Activated effector memory CD4-positive, alpha-beta T cell treated with Interleukin-2 at 50 U/mL for 16 hours (primary cell): ENCODE data around the gene SELENOK.
A peak's percentile ranks its signal among the peaks of the same experiment; 100 is the strongest.
"Not testable (repeated sequence)": the region's sequence is repeated elsewhere in the genome, so short reads cannot be mapped to it uniquely, and the experiment has no call there.

ENCODE experiments used
- DNase-seq: peaks from one replicate; pipeline ENCODE4 v3.0.0-alpha.2; 2020

The SELENOK gene

DNA sequence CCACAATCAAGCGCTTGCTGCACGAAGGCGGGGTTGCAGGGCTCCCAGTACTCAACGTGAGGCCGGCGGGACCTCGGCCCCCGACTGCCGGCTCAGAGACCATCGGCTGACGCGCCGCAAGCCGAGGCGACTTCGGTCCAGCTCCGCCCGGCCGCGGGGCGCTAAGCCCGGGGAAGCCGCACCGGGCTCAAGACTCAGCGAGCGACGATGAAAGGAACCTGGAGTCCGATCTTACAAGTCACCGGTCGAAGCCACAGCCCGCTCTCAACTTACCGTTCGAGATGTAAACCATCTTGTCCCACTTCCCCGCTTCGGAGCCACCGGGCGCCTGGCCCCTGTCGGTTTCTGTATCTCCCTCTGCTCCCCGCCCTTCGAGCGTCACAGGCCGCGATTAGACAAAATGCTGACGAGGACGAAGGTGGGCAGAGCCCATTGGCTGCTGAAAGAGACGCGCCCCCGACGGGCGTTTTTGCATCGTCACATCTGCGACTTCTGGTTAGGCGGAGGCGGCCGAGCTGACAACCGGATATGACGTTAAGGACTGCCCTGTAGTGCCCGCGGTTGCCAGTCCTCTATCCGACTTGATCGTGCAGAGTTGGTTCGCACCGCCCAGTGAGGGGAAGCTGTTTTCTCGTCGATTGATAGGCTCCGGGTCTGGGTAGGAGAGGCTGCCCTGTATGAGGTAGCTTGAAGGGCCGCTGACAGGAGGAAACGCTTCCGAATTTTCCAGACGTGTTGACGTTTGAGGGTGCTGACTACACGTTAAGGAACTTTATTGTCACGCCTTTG is at the start of gene SELENOK:
Gene SELENOK, minus strand, starts transcription at position 363 of the 789 bp plus-strand sequence.
- DNase-seq: peak; percentile 95

DNA sequence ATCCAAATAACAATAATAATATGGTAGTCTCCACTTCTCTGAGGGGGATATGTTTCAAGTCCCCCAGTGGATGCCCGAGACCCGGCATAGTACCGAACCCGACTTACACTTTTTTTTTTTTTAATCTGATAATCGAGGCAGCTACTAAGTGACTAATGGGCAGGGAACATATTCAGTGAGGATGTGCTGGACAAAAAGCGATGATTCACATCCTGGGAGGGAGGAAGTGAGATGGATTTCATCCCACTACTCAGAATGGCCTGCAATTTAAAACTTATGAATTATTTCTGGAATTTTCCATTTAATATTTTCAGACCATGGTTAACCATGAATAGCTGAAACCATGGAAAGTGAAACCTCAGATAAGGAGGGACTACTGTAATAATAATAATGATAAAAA is 49.5 kb upstream of the SELENOK start:
- no peak for DNase-seq

DNA sequence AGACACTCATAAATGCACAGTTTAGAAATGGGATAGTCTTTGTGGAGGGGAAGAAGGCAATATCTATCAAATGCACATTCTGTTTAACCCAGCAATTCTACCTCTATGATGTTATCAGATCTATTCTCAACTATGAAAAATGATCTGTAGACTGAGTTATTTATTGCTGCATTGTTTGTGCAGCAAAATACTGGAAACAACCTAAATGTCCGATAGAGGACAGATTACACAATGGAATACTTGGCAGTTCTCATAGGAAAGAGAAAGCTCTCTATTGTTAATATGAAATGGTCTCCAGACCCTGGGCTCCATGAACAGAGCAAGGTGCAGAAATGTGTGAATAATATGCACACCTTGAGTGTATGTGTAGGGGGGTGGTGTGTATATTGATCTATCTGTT is 49.0 kb upstream of the SELENOK start:
- DNase-seq: no peak

DNA sequence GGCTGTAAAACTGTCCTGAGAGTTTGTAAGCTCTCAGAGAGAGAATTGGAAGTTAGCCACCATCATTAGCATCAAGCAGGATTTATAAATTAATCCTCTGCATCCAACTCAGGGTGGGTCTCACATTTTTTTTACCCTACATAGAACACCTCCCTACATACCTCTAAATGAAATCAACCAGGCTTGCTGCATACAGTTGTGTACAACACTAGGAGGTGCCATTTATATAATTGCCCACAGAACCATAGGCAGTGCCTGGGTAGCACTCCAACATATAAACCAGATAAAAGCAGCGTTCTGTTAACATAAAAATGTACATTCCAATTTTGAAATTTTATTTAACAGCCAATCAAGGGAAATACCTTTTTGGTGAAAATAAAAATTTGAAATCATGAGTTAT is 48.2 kb upstream of the SELENOK start:
- DNase-seq: no peak

DNA sequence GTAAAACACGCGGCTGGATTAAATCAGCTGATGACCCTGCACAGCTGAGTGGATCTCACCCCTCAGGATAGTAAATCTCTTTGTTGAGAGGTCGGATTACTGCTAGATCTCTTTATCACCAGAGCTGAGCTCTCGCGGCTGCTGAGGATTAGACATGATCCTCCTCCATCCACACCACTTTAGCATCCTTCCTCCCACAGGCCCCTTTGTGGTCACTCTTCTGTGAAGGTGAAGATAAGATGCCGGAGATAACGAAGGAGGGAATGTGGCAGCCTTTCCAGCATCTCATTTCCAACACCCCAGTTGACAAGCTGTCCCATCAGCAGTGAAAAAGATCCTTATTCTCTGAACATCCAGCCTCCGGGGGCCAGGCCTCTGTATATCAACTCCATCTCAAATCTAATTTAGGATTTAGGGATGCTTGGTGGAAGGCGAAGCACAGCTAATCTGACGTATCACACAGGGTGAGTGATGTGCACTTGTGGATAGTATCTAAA is 47.5 kb upstream of the SELENOK start:
- no peak for DNase-seq

DNA sequence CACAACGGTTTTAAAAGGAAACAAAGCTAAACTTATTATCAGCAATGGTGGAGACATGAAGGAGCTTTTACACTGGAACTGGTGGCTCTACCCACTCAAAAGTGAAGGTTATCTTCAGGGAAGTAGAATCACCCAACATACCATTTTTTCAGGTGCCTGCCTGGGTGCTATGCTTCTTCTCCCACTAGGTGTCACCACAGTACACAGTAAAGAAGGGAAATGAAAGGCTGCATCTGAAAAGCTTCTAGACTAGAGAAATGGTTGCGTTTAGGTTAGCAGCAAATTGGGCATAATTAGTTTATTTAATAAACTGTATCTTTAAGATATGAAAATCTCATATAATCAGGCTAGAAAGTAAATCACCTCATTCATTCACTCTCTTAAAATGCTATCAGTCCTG is 47.0 kb upstream of the SELENOK start:
- no peak for DNase-seq

DNA sequence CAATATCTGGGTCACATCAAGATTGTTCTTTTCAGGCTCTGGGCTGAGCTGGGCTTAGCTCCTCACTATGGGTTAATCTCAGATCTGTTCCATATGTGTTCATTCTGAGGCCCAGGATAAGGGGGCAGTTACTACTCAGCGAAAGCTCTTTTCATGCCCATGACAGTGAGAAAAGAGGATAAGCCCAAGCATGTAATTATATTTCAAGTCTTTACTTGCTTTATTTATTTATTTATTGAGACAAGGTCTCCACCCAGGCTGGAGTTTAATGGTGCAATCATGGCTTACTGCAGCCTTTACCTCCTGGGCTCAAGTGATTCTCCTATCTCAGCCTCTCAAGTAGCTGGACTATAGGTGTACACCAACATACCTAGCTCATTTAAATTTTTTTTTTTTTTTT is 44.7 kb upstream of the SELENOK start:
- DNase-seq: no peak

DNA sequence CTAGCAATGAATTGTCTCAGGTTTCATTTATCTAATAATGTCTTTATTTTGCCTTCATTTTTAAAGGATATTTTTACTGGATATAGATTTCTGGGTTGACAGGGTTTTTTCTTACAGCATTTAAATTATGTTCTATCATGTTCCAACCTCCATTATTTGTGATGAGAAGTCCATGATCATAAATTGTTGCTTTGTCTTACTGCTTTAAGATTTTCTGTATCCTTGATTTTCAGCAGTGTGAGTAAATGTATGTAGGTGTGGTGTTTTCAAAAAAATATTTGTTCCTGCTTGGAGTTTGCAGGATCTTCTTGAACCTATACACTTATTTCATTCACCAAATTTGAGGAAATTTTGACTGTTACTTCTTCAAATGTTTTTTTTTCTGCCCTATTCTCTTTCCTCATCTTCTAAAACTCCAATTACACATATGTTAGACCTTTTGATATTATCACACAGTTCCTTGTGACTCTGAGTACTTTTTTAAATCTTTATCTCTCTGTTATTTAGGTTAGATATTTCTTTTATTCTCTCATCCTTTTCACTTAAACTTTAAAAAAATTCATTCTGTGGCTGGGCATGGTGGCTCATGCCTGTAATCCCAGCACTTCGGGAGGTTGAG is 43.7 kb upstream of the SELENOK start:
- DNase-seq: no peak

DNA sequence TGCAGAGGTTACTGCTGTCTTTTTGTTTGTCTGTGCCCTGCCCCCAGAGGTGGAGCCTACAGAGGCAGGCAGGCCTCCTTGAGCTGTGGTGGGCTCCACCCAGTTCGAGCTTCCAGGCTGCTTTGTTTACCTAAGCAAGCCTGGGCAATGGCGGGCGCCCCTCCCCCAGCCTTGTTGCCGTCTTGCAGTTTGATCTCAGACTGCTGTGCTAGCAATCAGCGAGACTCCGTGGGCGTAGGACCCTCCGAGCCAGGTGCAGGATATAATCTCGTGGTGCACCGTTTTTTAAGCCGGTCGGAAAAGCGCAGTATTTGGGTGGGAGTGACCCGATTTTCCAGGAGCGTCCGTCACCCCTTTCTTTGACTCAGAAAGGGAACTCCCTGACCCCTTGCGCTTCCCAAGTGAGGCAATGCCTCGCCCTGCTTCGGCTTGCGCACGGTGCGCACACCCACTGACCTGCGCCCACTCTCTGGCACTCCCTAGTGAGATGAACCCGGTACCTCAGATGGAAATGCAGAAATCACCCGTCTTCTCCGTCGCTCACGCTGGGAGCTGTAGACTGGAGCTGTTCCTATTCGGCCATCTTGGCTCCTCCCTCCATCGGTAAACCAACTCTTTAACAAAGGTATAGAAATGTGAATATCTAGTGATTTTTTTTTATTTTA is 35.7 kb upstream of the SELENOK start:
- DNase-seq: not testable (repeated sequence)

DNA sequence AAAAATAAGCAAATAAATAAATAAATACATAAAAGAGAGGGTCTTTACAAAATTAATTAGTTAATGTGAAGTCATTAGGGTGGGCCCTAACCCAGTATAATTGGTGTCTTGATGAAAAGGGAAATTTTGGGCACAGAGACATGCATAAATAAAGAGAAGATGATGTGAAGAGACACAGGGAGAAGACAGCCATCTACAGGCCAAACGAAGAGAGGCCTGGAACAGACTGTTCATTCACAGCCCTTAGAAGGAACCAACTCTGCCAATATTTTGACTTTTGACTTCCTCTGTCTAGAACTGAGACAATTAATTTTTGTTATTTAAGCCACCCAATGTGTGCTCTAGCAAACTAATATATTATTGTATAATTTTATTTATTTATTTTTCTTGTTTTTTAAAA is 29.6 kb upstream of the SELENOK start:
- DNase-seq: no peak

DNA sequence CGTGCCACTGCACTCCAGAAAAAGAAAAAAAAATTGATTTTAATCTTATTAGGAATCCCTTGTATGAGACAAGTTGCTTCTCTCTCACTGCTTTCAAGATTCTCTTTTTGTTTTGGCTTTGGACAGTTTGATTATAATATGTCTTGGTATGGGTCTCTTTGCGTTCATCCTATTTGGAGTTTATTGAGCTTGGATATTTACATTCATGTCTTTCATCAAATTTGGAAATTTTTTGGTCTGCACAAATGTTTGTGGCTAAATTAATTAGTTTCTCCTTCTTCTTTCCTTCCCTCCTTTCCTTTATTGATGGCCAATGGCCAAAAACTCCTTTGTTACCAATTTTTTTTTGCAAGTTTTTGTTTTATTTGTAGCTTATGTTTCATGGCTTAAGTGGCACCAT is 28.1 kb upstream of the SELENOK start:
- no peak for DNase-seq

DNA sequence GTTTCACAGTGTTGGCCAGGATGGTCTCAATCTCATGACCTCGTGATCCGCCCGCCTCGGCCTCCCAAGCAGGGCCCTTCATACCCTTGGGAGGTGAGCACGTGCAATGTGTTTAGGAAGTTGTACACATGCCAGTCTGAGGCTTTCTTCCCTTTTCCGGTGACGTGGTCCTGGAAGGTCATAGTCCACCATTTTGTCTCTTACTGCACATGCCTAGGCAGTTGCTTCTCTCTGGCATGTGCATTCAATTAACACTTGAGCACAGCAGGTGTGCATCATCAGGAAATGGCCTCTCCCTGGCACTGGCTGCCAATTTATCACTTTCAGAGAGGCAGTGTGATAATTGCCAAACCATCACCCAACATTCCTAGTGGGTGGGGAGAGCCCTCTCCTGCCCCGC is 21.7 kb upstream of the SELENOK start:
- DNase-seq: no peak

DNA sequence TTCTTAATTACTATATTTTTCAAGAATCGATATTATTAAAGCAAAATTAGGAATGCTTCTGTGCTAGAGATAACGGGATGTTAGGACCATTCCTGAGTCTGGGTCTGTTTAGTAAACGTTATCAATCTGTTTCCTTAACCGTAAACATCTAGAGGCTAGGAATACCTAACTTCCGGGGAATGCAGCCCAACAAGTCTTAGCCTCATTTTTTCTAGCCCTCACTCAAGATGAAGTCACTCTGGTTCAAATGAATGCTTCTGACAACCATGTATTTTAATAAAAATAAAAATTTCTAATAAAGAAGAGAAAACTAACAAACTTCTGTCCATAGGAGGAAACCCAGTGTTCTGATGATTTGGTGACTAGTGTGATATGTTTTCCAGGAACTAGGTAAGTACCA is 11.1 kb upstream of the SELENOK start:
- DNase-seq: no peak

DNA sequence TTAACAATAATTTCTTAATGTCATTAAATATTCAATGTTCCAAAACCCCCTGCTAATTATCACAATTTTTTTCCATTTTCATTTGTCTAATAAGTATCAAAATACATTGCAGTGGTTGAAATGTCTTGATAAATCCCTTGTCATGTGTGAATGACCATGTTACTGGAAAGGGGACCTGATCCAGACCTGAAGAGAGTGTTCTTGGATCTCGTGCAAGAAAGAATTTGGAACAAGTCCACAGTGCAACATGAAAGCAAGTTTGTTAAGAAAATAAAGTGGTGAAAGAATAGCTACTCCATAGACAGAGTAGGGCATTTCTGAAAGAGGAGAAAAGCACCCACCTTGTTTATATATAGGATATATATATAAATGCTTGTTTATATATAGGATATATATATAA is 10.4 kb upstream of the SELENOK start:
- no peak for DNase-seq

DNA sequence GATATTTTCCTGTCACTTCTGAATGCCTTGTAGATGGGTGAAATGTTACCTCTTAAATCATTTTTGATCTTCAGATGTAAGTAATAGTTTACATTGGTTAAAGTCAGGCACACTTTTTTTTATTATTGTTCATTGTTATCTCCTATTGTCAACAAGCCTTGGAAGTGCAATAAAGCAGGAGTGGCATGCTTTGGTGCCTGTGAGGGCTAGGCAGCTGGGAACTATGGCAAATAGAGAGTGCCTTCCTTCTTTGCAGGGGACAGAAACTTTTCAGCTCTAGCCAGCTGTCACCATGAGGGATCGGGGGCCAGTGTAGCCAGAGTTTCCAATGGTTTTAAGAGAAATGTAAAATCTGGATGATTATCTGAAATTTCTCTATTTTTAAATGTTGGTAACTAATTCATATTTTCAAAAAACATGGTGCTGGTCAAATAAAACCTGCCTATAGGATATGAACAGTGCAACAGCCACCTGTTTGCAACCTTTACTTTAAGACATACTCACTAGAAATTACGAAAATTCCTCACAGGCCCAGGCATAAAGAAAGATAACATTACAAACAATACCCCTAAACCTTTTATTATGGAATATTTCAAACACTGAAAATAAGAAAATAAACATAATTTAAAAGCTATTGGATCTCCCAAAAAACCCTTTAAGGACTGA is 9.1 kb upstream of the SELENOK start:
- no peak for DNase-seq

DNA sequence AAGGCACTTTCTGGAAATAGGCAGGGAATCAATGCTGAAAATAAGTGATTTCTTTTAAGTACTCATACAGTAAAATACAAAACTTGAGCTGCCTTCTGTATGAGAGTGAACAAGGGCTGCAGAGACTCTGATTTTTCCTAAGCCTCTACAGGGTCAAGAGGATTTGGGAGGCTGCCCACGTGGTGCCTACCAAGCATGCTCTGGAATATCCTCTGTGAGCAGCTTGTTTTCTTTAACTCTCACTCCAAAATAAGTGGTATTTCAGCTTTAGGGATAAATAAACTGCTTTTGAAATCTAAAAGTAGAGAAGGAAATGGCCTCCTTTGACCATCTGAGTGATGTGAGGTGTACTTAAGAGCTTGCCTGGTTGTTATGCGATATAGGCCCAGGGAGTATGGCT is 8.1 kb upstream of the SELENOK start:
- no peak for DNase-seq

DNA sequence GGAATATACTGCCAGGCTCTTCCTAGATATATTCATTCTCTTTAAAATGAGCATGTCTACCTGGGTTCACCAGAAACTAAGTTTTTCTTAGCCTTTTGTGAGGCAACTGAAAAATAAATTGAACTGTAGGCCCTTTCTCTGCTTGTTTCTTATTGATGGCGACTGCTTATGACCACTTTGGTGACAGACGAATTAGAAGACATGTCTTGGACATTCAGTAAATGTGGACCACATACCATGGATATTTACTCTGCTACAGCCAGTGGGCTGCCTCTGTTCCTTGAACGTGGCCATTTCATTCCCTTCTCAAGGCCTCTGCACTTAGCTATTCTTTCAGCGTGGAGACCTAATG is 603 bp upstream of the SELENOK start:
- no peak for DNase-seq

DNA sequence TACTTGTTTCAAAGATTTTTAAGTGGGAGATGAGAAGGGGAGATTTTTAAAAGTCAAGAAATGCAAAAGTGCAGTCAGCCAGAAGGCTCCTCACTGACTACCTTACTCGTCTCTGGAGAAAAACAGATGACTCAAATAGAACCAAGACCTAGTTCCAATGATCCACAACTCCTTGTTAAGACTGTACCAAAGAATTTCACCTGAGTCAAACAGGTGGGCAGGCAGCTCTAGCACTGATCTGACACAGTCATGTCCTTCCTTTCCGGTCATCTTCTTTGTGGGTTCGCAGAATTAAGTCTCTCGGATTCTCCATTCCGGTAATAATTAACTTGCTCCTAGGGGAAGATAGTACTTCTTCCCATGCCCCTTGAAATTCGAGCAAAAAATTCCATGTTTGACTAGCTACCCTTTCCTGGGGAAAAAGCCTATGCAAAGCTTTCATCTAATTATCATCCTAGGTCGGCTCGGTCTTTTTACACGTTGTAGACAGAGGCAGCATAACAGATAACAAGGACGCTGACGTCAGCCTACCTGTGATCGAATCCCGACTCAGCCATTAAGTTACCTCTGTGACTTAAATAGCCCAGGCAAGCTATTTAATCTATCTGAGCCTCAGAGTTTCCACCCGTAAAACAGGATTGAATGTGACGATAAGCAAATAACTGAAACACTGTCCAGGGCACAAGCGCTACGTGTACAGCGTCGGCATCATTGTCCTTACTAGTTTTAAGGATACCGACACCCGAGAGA is 758 bp downstream of the SELENOK start:
- DNase-seq: no peak

DNA sequence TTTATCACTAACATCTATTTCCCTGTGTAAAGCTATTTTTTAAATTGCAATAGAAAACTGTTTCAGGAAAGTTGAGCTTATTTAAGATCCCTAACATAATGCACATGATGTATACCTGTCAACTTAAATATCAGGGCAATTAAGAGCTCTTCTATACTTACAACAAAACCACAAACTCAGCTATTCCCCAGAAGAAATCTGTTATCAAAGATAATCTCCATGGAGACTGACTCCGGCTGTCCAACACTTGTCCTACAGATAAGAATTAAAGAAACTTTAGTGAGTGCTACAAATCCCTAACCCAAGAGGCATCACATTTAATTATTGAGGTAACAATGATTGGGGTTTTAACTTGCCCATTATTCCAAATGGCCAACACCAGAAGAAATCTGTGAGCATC is 3.4 kb downstream of the SELENOK start:
- DNase-seq: no peak

DNA sequence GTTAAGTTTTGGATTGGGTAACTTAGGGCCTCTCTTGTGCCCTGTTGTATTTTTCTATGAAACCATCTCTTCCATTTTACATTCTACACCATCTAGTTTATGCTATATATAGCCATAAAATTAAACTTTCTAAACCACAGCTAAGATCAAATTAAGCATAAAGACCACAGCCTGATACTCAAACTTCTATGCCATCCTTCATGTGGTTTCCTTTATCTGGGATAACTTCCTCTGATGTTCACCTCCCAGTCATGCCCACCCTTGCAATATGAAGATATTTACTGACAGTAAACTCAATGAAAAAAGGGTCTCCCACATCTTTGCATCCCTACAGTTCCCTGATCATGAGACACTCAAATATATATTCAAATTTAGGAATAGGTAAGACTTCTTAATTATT is 4.2 kb downstream of the SELENOK start:
- no peak for DNase-seq

DNA sequence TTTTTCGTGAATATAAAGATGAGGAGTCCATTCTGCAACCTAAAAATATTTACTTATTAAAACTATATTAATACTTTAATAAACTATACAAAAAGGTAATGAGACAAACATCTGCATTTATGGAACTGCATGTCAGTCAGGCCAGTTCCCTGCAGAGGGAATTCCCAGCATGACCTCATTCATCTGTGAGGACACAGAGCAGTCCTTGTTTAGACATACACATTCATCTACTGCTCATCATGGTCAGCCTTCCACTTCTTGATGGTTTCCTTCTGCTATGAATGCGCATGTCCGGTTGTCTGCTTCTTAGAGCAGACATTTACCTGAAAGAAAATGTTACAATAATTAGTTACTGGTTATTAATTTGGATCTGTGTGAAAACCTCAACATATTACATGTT is 6.4 kb downstream of the SELENOK start:
- no peak for DNase-seq

DNA sequence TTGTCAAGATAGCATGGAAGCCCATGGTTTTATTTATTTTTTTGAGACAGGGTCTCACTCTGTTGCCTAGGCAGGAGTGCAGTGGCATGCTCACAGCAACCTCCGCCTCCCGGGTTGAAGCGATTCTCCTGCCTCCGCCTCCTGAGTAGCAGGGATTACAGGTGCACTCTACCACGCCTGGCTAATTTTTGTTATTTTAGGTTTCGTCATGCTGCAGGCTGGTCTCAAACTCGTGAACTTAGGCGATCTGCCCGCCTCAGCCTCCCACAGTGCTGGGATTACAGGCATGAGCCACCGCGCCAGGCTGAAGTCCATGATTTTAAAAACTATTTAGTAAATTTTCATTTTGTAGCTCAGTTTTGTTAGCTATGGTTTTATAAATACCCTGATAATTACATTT is 7.0 kb downstream of the SELENOK start:
- no peak for DNase-seq

DNA sequence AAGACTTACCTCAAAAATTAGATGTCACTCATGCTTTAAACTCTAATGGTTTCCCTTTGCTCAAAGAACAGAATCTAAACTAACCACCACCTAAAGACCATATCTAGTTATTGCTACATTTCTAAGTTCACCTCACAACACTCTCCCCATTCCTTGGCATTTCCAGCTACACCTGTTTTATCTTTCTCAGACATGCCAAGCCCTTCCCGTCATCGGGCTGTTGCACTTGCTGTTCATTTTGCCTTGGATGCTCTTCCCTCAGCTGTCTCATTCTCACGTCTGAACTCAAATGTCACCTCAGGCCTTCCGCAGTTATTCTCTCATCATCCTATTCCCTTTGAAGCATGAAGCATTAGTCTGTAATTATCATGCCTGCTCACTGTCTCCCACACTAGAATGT is 8.7 kb downstream of the SELENOK start:
- no peak for DNase-seq
